CD4-positive, alpha-beta T cell treated with Interferon alpha-2 for 1 hour (primary cell): ENCODE data around the gene CDC40.

Experiments
- DNase-seq, 2 donors: peaks; one replicate each; pipeline ENCODE4 v3.0.0-alpha.2; 2020 to 2022

Gene CDC40

DNA sequence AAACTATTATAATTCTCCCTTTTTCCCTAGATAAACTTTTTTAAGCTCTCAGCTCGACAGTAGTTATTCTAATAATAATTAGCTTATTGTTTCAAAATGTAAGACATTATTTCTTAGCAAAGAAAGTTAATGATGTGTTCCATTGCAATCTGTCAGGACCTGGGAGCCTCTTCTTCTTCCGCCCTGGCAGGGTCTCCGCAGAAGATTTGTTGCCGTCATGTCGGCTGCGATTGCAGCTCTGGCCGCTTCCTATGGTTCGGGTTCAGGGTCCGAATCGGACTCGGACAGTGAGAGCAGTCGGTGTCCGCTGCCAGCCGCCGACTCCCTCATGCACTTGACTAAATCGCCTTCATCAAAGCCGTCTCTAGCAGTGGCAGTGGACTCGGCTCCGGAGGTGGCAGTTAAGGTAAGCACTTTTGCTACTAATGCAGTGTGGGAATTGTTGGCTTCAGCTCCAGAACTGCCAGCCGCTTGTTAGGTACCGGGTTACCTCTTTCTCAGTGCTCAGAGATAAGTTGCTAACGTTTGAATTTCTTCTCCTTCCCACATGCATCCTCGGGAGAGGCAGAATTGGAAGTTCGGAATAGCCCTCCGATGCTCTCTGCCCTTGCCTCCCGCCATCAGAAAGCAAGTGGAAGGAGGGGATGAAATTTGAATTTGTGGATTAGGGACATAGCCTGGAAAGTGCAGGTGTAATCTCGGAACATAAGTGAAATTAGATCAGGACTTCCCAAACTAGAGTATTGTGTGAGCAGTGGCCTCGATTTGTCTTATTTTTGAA, at the start of gene CDC40:
Gene CDC40 (plus strand): TSS at position 200 of the 781 bp plus-strand sequence. CDS start 18 bp downstream, at position 218.
- DNase-seq, result peak in 1 of 2 donors; percentile 46

- no peak for DNase-seq
These were observed 42.0 kb upstream of the CDC40 start for GRCh38 chr6:110137924-110138887.

GRCh38 chr6:110139052-110139451, 41.2 kb upstream of the CDC40 start:
- no peak for DNase-seq

DNA sequence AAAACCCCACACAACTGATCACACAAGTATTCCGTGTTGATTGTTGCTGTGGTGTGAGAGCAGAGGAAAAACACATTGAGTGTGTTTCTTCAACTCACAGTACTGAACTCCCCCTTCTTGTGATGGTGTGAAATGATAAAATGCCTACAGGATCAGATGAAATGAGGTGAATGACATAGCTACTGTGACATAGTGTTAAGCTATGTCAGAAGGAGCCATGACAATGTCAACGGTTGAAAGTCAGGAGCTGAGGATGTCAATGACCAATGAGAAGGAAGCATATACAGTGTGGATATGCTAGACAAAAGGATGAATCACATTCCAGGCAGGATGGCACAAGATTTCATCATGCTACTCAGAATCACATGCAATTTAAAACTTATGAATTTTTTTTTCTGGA, 39.6 kb upstream of the CDC40 start:
- no peak for DNase-seq

- DNase-seq, result no peak
These were observed 32.4 kb upstream of the CDC40 start for GRCh38 chr6:110147870-110148269.

DNA sequence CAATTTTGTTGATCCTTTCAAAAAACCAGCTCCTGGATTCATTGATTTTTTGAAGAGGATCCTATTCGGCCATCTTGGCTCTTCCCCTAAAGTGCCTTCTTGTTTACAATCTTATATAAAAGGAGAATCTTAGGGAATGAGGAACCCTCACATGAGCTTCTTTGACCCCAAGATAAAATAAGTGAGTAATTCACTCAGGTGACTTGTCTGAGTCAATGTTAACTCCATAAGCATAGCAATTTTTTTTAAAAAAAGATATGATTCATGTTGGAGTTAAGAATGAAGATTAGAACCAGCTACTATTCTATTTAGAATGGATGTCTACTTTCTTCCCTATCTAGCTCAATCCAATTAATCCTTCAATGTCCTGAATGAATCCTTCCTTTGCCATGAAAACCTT, 21.7 kb upstream of the CDC40 start:
- DNase-seq, result no peak

- no peak for DNase-seq
These were observed 10.1 kb upstream of the CDC40 start for GRCh38 chr6:110170081-110170480.

DNA sequence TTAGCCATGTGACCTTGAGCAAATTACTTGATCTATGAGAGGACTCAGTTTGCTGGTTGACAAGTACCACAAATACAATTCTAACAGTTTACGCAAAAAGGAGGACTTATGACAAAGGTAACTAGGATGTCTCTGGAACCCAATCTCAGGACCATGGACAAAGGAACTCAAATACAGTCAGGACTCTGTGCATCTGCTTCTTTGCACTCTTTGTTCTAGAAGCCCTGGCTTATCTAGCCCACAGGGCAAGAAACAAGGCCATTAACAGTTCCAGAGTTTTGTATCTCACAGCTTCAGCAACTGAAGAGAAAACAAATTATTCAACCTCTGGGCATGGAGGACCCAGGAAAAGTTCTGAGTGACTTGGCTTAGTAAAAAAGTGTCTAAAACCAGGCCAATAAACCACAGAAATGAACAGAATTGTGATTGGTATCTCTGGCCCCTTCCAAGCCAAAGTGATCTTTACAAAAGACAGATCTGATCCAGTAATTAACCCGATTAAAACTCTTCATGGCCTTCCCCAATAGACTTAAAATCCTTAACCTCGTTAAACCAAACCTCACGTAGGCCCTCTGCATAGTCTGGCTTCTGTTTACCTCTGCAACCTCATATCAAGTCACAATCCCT, 6.6 kb upstream of the CDC40 start:
- no peak for DNase-seq

GRCh38 chr6:110178626-110179405, 1.4 kb upstream of the CDC40 start:
- peak; percentile 62 to 80 for DNase-seq

DNA sequence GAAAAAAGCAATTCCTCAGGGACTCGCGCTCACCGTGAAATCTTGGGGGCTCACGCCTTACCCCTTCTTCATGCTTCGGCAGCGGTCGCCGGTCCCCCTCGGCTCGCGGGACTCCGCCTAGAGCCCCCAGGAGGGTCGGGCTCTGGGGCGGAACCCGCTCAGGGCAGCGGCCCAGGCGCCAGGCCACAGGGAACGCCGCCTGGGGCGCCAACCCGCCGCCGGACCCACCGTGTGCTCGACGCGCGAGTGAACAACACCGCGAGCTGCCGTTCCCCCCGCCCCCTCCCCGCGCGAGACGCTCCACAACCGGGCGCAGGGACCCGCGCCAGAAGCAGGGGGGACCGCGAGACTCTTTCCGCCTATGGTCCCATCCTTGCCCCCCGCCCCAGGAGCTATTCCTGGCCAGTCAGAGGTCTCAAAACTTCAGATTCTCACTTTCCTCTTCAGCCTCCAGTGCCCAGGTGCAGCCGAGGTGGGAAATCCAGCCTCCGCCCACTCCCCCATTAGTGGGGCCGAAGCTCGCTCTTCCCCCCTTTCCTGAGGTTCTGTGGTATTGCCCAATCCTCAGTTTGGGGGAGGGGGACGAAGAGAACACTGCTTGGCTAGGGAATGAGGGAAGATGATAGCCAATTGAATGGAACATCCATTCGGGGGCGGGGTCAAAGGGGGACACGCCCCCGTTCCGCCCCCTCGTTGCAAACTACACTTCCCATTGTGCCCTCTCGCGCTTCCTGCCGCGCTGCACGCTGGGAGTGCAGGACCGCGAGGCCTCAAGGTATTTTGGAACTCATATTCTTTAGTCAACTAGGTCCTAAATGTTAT, 610 bp upstream of the CDC40 start, which contains the start of gene WASF1:
Gene WASF1 (minus strand): TSS at position 265 of the 822 bp plus-strand sequence. CDS start 52,069 bp downstream, outside the sequence.
- DNase-seq, result peak; percentile 92 to 93

- peak; percentile 2 to 7 for DNase-seq
These were observed 1.2 kb downstream of the CDC40 start for GRCh38 chr6:110181131-110182030.

- no peak for DNase-seq
These were observed 3.2 kb downstream of the CDC40 start for GRCh38 chr6:110183292-110183885.

- DNase-seq, result peak in 1 of 2 donors; percentile 2
These were observed 5.7 kb downstream of the CDC40 start for GRCh38 chr6:110185879-110186278.

DNA sequence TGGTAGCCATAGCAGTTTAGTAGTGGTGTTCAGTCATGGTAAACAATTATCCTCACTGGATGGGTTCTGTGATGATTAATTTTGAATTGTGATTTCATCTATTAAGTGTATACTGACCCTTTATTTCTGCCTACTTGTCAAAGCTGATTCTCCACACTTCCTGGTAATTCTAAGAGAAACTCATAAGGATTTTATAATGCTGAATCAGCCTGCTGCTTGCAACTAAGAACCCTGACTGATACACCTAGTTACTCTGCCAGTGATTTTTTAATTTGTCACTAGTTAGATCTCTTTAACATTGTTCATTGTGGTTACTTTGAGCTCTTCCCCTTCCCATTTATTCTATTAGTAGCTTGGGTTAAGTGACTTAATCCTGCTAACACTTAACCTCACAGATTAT, 8.6 kb downstream of the CDC40 start:
- DNase-seq, result no peak

DNA sequence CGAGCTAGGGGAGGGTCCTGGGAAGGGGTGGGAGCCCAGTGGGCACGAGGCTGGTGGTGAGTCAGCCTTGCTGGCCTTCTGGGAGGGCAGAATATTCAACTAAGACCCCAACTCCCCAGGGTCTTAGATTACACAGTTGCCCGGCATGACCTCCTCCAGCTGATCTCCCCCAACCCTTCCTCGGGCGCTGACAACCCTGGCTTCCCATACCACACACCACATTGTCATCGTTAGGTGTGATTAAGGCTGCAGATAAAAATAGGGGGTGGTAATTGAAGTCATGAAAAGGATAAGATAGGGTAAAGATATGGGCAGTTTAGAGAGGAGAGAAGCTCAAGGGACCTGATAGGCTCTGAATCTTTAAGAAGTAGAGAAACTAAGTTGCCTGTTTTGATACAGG, 10.5 kb downstream of the CDC40 start:
- DNase-seq, result no peak

DNA sequence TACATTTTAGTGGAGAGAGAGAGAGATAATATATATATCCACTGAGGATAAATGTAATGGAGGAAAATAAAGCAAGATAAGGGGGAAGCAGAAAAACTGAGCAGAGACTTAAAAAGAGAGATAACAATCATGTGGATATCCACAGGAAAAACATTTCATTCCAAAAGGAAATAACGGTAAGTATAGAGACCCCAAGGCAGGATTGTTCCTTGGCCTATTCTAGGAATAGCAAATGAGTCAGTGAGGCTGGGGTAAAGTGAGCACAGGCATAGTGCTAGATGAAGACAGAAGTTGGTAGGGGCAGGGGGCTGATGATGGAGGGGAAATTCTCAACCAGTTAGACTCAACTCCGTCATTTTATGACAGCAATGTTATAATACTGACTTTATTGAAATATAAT, 11.2 kb downstream of the CDC40 start:
- DNase-seq, result no peak

GRCh38 chr6:110195639-110196038, 15.4 kb downstream of the CDC40 start:
- no peak for DNase-seq

- DNase-seq, result no peak
These were observed 16.6 kb downstream of the CDC40 start for GRCh38 chr6:110196874-110197273.

DNA sequence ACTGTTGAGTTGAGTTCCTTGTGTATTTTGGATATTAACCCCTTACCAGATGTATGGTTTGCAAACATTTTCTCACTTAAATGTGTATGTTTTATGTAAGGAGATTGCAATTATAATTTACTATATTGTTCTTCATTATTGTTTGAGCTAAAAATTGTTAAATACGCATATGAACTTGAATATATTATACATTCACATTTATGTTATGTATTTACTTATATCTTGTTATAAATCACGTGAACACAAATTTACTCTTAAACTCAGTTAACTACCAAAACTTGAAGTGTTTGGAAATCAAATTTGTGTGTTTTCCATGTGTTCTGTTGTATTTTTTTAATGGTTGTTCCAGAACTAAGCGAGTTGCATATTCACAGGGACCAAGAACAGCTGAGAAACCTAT, 18.3 kb downstream of the CDC40 start:
- DNase-seq, result no peak
